ENCODE data around the gene USP4.
"Not testable (repeated sequence)": the region's sequence is repeated elsewhere in the genome, so short reads cannot be mapped to it uniquely, and the experiment has no call there.

USP4 gene

GRCh38 chr3:49266410-49267095 lies 73.3 kb downstream of the USP4 start:
- Mint-ChIP-seq H3K4me1 (no peaks in the 10 kb centered on the region), H3K36me3 (peaks cover 11% of the 10 kb centered on the region), H3K27ac (no peak overlapping the region), H3K4me3 (no peak overlapping the region), H3K9me3 (no peaks in the 10 kb centered on the region), H3K27me3 (no peaks in the 10 kb centered on the region)
- DNase-seq: no peak
- CTCF ChIA-PET: no interaction called here

GRCh38 chr3:49265661-49266386 lies 74.0 kb downstream of the USP4 start:
- Mint-ChIP-seq H3K27me3 (no peaks in the 10 kb centered on the region), H3K36me3 (peaks cover 11% of the 10 kb centered on the region), H3K4me1 (no peaks in the 10 kb centered on the region), H3K9me3 (no peaks in the 10 kb centered on the region), H3K4me3 (no peak overlapping the region), H3K27ac (no peak overlapping the region)
- no peak for DNase-seq
- CTCF ChIA-PET: no interaction called here

- DNase-seq: no peak
- no peak overlapping the region for H3K27ac Mint-ChIP-seq
- H3K4me1 Mint-ChIP-seq: no peaks in the 10 kb centered on the region
- peaks cover 5% of the 10 kb centered on the region for H3K36me3 Mint-ChIP-seq
- CTCF ChIA-PET: interaction anchor here (1.7 kb wide), 1 partner anchor 92 kb away, joined by 3 read pairs; the partner anchor contains the start of gene KLHDC8B
- H3K27me3 Mint-ChIP-seq: no peaks in the 10 kb centered on the region
- H3K4me3 Mint-ChIP-seq: no peak overlapping the region
- no peaks in the 10 kb centered on the region for H3K9me3 Mint-ChIP-seq
These were observed 76.5 kb downstream of the USP4 start for GRCh38 chr3:49263159-49263889.

- no peak overlapping the region for H3K4me3 Mint-ChIP-seq
- DNase-seq: no peak
- CTCF ChIA-PET: no interaction called here
- no peaks in the 10 kb centered on the region for H3K27me3 Mint-ChIP-seq
- no peaks in the 10 kb centered on the region for H3K36me3 Mint-ChIP-seq
- no peaks in the 10 kb centered on the region for H3K4me1 Mint-ChIP-seq
- no peaks in the 10 kb centered on the region for H3K9me3 Mint-ChIP-seq
- no peak overlapping the region for H3K27ac Mint-ChIP-seq
These were observed 79.0 kb downstream of the USP4 start for GRCh38 chr3:49260806-49261324.

GRCh38 chr3:49257187-49257586 lies 82.7 kb downstream of the USP4 start:
- peaks cover 8% of the 10 kb centered on the region for H3K27me3 Mint-ChIP-seq
- H3K4me3 Mint-ChIP-seq: no peak overlapping the region
- no peaks in the 10 kb centered on the region for H3K36me3 Mint-ChIP-seq
- peaks cover 8% of the 10 kb centered on the region for H3K4me1 Mint-ChIP-seq
- DNase-seq: no peak
- no peak overlapping the region for H3K27ac Mint-ChIP-seq
- H3K9me3 Mint-ChIP-seq: no peaks in the 10 kb centered on the region
- CTCF ChIA-PET: no interaction called here

GRCh38 chr3:49255718-49256511 lies 83.9 kb downstream of the USP4 start:
- H3K36me3 Mint-ChIP-seq: no peaks in the 10 kb centered on the region
- H3K27ac Mint-ChIP-seq: no peak overlapping the region
- CTCF ChIA-PET: interaction anchor here (0.5 kb wide), 1 partner anchor 59 kb away, joined by 3 read pairs; no protein-coding TSS in a partner anchor
- H3K9me3 Mint-ChIP-seq: no peaks in the 10 kb centered on the region
- no peak for DNase-seq
- H3K4me3 Mint-ChIP-seq: no peak overlapping the region
- H3K4me1 Mint-ChIP-seq: peaks cover 8% of the 10 kb centered on the region
- peaks cover 8% of the 10 kb centered on the region for H3K27me3 Mint-ChIP-seq

GRCh38 chr3:49255112-49255511 lies 84.7 kb downstream of the USP4 start:
- no peak for DNase-seq
- peaks cover 8% of the 10 kb centered on the region for H3K27me3 Mint-ChIP-seq
- H3K27ac Mint-ChIP-seq: no peak overlapping the region
- H3K4me1 Mint-ChIP-seq: peaks cover 8% of the 10 kb centered on the region
- H3K36me3 Mint-ChIP-seq: no peaks in the 10 kb centered on the region
- H3K9me3 Mint-ChIP-seq: no peaks in the 10 kb centered on the region
- CTCF ChIA-PET: interaction anchor here (0.5 kb wide), 1 partner anchor 58 kb away, joined by 3 read pairs; no protein-coding TSS in a partner anchor
- H3K4me3 Mint-ChIP-seq: no peak overlapping the region

- no peak overlapping the region for H3K4me3 Mint-ChIP-seq
These were observed 86.3 kb downstream of the USP4 start for GRCh38 chr3:49253512-49253911.

GRCh38 chr3:49248840-49249227 lies 91.0 kb downstream of the USP4 start:
- H3K27ac Mint-ChIP-seq: no peak overlapping the region
- H3K9me3 Mint-ChIP-seq: no peaks in the 10 kb centered on the region
- no peak for DNase-seq
- no peaks in the 10 kb centered on the region for H3K4me1 Mint-ChIP-seq
- no peaks in the 10 kb centered on the region for H3K27me3 Mint-ChIP-seq
- no peaks in the 10 kb centered on the region for H3K36me3 Mint-ChIP-seq
- CTCF ChIA-PET: no interaction called here
- H3K4me3 Mint-ChIP-seq: no peak overlapping the region

More at GRCh38 chr3:49253512-49253911, 86.3 kb downstream of the USP4 start:
- no peak for DNase-seq
- H3K27me3 Mint-ChIP-seq: peaks cover 8% of the 10 kb centered on the region
- H3K27ac Mint-ChIP-seq: no peak overlapping the region
- no peaks in the 10 kb centered on the region for H3K36me3 Mint-ChIP-seq
- CTCF ChIA-PET: interaction anchor here (0.6 kb wide), 1 partner anchor 286 kb away, joined by 4 read pairs; no protein-coding TSS in a partner anchor
- peaks cover 8% of the 10 kb centered on the region for H3K4me1 Mint-ChIP-seq
- no peaks in the 10 kb centered on the region for H3K9me3 Mint-ChIP-seq

GRCh38 chr3:49244581-49245205 lies 95.2 kb downstream of the USP4 start:
- Mint-ChIP-seq H3K9me3 (no peaks in the 10 kb centered on the region), H3K4me3 (no peak overlapping the region), H3K4me1 (no peaks in the 10 kb centered on the region), H3K27me3 (peaks cover 4% of the 10 kb centered on the region), H3K36me3 (no peaks in the 10 kb centered on the region), H3K27ac (no peak overlapping the region)
- DNase-seq: no peak
- CTCF ChIA-PET: no interaction called here

GRCh38 chr3:49240091-49240490 lies 99.8 kb downstream of the USP4 start:
- H3K27me3 Mint-ChIP-seq, CTCF ChIA-PET, DNase-seq, H3K4me1 Mint-ChIP-seq, H3K27ac Mint-ChIP-seq, H3K4me3 Mint-ChIP-seq, H3K9me3 Mint-ChIP-seq, H3K36me3 Mint-ChIP-seq: not testable (repeated sequence)

- Mint-ChIP-seq H3K4me3 (no peak overlapping the region), H3K27me3 (peaks cover 4% of the 10 kb centered on the region), H3K9me3 (peaks cover 15% of the 10 kb centered on the region), H3K4me1 (peaks cover 6% of the 10 kb centered on the region), H3K27ac (peak overlapping the region; percentile 4), H3K36me3 (peaks cover 3% of the 10 kb centered on the region)
- CTCF ChIA-PET: interaction anchor here (0.6 to 0.7 kb wide), 2 partner anchors 16 to 214 kb away, joined by 3 to 4 read pairs; no protein-coding TSS in a partner anchor
- DNase-seq: no peak
These were observed 101.4 kb downstream of the USP4 start for GRCh38 chr3:49238274-49239127.

- Mint-ChIP-seq H3K4me3 (no peak overlapping the region), H3K4me1 (peaks cover 6% of the 10 kb centered on the region), H3K9me3 (peaks cover 25% of the 10 kb centered on the region), H3K36me3 (peaks cover 5% of the 10 kb centered on the region), H3K27me3 (peaks cover 4% of the 10 kb centered on the region), H3K27ac (no peak overlapping the region)
- no peak for DNase-seq
- CTCF ChIA-PET: no interaction called here
These were observed 102.5 kb downstream of the USP4 start for GRCh38 chr3:49237344-49237743.

All from activated naive CD4-positive, alpha-beta T cell treated with anti-CD3 and anti-CD28 coated beads, Interleukin-2, amount 10 ng/mL, durations not matched to agents 7 days and 5 days (primary cell).